ENCODE results near the gene ZFP36L2.
A peak's percentile ranks its signal among the peaks of the same experiment; 100 is the strongest.

The ZFP36L2 gene

GRCh38 chr2:43226558-43226954 is at the start of gene ZFP36L2:
Gene ZFP36L2 (minus strand): TSS chr2:43226606. CDS start chr2:43226315, 291 bp downstream.
- DNase-seq = peak; percentile 77

GRCh38 chr2:43274721-43275120 is 48.3 kb upstream of the ZFP36L2 start:
- DNase-seq = no peak

GRCh38 chr2:43274055-43274454 is 47.6 kb upstream of the ZFP36L2 start:
- no peak for DNase-seq

GRCh38 chr2:43273529-43273928 is 47.1 kb upstream of the ZFP36L2 start:
- DNase-seq = no peak

GRCh38 chr2:43270930-43271615 is 44.7 kb upstream of the ZFP36L2 start:
- DNase-seq = no peak

- DNase-seq = no peak
Observed at GRCh38 chr2:43270461-43270860, 44.1 kb upstream of the ZFP36L2 start.

- peak; percentile 22 for DNase-seq
Observed at GRCh38 chr2:43269706-43270105, 43.3 kb upstream of the ZFP36L2 start.

- DNase-seq = peak; percentile 62
Observed at GRCh38 chr2:43269074-43269572, 42.7 kb upstream of the ZFP36L2 start.

- no peak for DNase-seq
Observed at GRCh38 chr2:43268066-43268953, 41.9 kb upstream of the ZFP36L2 start.

DNA sequence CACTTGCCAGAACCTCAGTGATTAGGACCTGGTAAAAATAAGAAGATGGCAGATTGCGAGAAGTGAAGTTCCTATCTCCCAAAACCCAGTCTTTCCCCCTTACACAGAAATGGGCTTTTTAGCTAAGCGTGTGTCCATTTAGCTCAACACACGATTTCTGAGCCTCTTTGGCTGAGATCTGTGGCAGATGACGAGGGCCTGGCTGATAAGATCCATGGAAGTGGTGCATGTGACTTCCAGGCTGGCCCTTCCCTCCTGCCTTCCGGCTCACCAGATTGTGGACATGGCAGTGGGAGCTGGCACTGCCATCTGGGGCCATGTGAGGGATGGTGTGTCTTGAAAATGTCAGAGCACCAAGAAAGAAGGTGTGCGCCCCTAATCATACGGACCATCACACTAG is 41.0 kb upstream of the ZFP36L2 start:
- DNase-seq = no peak

GRCh38 chr2:43266711-43267111 is 40.3 kb upstream of the ZFP36L2 start:
- no peak for DNase-seq

DNA sequence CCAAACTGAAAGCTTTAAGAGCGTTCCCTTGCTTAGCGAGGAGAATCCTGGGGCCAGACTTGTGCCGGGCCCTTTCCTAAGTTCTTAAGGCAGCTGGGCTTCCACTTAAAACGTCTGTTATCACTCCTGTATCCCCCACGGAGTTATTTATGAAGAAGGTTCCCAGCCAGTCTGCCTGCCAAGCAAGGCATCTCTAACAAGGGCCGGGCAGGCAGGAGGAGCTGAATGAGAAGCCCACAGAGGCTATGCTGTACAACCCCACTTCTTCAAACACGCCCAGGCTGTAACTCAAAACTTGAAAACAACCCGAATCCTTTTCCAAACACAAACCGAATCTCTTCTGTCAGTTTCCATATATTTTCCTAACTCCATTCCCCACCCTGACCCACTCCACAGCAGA is 39.0 kb upstream of the ZFP36L2 start:
- DNase-seq = no peak

DNA sequence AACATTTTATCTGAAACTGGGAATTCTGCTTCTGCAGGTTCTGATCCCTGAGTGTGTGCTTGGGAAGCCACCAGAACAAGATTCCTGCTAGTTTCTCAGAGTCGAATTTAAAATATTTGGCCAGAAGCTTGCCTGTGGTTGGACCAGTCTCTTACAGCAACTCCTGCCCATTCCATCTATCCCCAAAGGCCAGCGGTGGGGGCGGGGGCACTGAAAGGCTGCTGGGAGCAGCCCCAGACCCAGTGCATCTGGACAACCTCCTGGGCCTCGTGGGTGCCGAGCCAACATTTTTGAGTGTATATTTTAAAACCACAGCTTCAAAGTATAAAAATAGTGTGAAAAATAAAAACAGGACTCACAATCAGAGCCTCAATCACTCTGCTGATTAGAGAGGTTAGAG is 38.6 kb upstream of the ZFP36L2 start:
- no peak for DNase-seq

GRCh38 chr2:43262951-43263350 is 36.5 kb upstream of the ZFP36L2 start:
- no peak for DNase-seq

DNA sequence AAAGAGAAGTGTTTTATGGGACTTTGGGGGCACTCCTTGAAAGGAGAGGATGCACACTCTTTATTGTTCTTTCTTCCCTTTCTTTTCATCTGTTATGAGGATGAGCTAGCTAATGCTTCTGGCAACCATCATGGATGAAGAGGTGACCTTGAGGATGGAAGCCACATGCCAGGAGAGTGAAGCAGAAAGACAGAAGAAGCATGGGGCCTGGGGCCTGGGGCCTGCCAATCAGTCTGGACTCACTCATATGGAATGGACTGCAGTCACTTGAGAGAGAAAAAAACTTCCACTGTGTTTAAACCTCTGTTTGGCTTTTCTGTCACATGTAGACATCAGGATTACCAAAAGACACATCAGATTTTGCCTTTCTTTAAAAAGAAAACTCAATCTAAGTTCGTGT is 35.8 kb upstream of the ZFP36L2 start:
- no peak for DNase-seq

- no peak for DNase-seq
Observed at GRCh38 chr2:43259512-43259911, 33.1 kb upstream of the ZFP36L2 start.

- no peak for DNase-seq
Observed at GRCh38 chr2:43258547-43259156, 32.2 kb upstream of the ZFP36L2 start.

DNA sequence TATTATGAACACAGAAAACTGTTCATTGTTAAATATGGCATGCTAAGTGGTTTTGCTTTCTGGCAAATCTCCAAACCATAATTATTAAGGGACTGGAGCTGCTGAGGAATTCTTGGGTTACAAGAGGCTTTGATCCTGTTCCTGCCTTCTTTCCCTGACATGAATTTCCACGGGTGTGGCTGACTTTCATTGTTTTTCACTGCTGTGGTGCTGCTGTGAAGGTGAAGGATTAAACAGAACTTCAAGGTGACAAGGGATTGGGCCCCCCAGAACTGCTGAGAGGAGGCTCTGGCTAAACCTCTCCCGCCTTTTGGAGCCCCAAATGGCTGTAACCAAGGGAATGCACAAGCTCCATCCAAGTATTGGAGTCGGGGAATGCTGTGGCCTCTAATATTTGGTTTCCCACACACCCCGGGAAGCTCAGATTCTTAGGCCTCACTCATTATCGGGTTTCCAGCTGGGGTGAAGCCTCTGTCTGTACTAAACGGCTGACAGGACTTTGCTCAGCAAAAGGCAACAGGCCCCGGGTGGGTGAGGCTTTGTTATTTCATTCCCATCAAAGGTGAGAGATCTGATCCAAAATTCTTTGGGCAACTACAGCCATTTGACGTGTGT is 29.0 kb upstream of the ZFP36L2 start:
- peak; percentile 75 for DNase-seq

DNA sequence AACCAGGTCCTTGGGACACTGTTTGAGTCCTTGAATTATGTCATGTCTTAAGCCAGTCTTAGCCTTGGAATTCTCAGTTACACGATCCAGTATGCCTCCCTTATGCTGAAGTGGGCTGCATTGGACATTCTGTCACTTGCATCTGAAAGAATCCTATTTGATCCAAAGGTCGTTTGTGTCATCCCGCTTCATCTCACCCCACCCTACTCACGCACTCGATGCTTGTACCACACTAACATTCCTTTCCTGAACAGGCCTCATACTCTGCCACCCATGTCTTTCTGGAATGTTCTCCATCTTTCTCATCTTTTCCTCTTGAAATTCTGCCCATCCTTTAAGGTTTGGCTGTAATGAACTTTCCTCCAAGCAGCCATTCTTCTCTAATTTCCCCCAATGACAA is 27.9 kb upstream of the ZFP36L2 start:
- DNase-seq = no peak

- DNase-seq = no peak
Observed at GRCh38 chr2:43251171-43251731, 24.8 kb upstream of the ZFP36L2 start.

DNA sequence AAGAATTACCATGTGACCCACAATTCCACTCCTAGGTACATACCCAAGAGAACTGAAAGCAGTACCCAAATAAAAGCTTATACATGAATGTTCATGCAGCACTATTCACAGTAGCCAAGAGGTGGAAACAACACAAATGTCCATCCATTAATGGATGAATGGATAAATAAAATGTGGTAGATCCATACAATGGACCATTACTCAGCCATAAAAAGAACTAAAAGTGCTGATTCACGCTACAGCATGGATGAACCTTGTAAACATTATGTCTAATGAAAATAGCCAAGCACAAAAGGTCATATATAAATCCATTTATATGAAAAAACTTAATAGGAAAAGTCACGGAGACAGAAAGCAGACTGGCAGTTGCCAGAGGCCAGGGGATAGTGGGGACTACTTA is 23.6 kb upstream of the ZFP36L2 start:
- DNase-seq = no peak

- DNase-seq = no peak
Observed at GRCh38 chr2:43248621-43249020, 22.2 kb upstream of the ZFP36L2 start.

- DNase-seq = no peak
Observed at GRCh38 chr2:43246641-43247040, 20.2 kb upstream of the ZFP36L2 start.

Data from DMS79 treated with DMSO at 0.1 percent for 48 hours (cell line).